Hepatic stellate cell (primary cell): ENCODE measurements around the gene KRT16.
"Not testable (repeated sequence)": the region's sequence is repeated elsewhere in the genome, so short reads cannot be mapped to it uniquely, and the experiment has no call there.

Experiments
- DNase-seq: peaks from one replicate; pipeline ENCODE4 v3.0.0; 2011; ENCODE audit warnings: low spot score

KRT16 gene

DNA sequence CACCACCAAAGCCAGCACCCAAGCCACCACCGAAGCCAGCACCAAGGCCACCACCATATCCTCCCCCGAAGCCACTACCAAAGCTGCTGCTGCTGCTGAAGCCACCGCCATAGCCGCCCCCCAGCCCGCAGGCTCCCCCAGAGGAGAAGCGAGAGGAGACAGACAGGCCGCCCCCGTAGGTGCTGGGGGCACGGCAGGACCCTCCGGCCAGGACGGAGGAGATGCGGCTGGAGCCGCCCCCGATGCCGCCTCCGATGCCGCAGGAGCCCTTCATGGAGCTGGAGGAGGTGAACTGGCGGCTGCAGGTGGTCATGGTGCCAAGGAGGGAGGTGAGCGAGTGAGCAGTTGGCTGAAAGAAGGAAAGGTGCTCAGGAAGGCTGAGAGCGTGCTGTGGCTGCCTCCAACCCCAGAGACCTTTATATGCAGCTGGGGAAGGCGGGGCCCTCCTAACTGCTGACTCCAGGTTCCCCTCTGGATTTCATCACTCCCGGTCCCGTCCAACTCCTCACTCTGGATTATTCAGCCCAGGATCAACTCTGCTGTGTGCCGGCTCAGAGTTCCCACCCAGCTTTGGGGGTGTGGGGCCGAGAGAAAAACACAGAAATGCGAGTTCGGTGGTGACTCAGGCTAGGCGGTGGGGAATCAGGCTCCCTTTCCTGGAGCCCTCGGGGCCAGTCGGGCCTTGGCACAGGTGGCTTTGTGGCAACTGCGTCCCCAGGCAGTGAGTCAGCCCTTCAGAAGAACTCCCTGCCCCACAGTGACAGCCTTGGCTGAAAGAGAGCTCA lies at the start of gene KRT16:
KRT16 (minus strand) TSS at position 392 of the 785 bp plus-strand sequence; CDS start at position 313, 79 bp downstream.
- not testable (repeated sequence) for DNase-seq

DNA sequence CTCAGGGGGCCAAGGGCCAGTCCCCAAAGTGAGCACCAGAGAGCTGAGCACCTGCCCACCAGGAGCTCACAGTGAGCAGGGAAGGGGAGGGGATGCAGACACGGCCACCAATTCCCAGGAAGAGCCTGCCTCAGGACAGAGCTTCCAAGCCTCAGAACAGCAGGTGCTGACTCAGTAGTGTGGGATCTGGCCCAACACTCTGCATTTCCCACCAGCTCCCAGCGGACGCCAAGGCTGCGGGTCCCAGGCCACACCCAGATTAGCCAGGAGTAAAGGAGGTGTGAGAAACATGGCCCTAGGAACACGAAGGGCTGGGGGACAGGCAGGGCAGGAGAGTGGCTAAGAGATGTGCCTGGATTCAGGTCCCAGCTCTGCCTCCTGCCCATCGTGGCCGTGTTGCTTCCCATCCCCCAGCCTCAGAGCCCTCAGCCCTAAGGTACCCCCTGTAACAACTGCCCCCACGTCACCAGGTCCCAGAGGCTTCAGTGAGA lies 47.7 kb upstream of the KRT16 start:
- no peak for DNase-seq

GRCh38 chr17:41659427-41660212 lies 47.1 kb upstream of the KRT16 start:
- DNase-seq = no peak

GRCh38 chr17:41658846-41659245 lies 46.3 kb upstream of the KRT16 start:
- DNase-seq = no peak

- DNase-seq = no peak
Observed at GRCh38 chr17:41657936-41658335, 45.4 kb upstream of the KRT16 start.

- DNase-seq = no peak
Observed at GRCh38 chr17:41657176-41657754, 44.7 kb upstream of the KRT16 start.

GRCh38 chr17:41656249-41657023 lies 43.9 kb upstream of the KRT16 start:
- no peak for DNase-seq

- no peak for DNase-seq
Observed at GRCh38 chr17:41655611-41656111, 43.1 kb upstream of the KRT16 start.

GRCh38 chr17:41654678-41655607 lies 42.4 kb upstream of the KRT16 start:
- no peak for DNase-seq

GRCh38 chr17:41653892-41654677 lies 41.5 kb upstream of the KRT16 start:
- DNase-seq = no peak

- no peak for DNase-seq
Observed at GRCh38 chr17:41653421-41653820, 40.9 kb upstream of the KRT16 start.

DNA sequence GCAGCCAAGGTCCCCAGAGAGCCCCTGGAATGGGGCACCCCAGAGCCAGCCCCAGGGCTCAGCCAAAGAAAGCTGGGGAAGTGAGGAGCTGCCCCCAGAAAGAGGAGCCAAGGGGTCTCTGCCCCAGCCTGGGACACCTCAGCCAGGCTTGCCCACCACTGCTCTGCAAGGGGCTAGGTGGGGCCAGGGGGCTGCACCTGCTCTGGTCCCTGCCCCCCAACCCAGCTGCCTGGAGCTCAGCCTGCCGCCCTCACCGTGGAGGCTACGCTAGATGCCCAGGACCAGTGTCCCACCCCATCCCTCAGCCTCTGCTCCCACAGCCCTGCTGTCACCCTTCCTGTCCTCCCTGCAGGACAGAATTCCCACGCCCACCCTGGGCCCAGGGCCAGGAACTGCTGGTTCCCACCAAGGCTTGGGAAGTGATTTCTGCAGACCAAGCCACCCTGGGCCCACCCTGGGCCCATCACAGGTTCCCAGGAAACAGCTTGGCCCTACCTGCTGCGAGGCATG lies 39.9 kb upstream of the KRT16 start:
- DNase-seq = no peak

- DNase-seq = no peak
Observed at GRCh38 chr17:41651625-41652460, 39.3 kb upstream of the KRT16 start.

DNA sequence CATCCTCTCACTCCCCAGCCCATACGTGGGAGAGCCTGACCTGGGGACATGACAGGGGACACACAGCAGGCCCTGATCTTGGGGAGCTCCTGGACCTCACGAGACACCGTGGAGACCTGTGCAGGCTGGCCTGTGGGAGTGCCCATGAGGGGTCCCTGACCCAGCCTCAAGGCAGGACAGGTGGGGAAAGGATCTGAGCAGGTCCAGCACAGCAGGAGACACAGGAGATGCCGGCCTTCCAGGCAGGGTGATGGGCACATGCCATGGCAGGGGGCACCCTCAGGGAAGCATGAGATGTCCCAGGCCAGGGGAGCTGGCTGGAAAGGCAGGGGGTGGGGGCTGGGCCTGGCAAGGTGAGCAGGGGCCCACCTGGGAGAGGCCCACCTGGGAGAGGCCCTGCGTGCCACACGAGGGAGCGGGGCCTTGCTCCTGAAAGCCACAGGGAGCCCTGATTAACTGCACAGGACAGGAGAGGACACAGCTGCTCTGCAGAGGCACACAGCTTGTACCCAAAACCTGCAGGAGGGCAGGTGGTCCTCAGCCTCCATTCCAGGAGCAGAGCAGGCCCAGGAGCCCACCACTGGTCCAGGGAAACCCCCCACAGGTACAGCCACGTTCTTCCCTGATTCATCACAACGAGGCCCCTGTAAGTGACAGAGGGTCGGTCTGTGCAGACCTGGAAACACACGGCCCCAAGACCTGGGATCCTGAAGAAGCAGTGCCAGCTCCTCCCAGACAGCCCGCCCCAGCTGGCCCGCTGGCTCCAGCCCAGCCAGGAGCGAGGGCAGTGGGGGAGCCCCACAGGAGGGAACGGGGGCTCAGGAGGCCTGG lies 38.4 kb upstream of the KRT16 start:
- no peak for DNase-seq

- DNase-seq = no peak
Observed at GRCh38 chr17:41649923-41650519, 37.5 kb upstream of the KRT16 start.

DNA sequence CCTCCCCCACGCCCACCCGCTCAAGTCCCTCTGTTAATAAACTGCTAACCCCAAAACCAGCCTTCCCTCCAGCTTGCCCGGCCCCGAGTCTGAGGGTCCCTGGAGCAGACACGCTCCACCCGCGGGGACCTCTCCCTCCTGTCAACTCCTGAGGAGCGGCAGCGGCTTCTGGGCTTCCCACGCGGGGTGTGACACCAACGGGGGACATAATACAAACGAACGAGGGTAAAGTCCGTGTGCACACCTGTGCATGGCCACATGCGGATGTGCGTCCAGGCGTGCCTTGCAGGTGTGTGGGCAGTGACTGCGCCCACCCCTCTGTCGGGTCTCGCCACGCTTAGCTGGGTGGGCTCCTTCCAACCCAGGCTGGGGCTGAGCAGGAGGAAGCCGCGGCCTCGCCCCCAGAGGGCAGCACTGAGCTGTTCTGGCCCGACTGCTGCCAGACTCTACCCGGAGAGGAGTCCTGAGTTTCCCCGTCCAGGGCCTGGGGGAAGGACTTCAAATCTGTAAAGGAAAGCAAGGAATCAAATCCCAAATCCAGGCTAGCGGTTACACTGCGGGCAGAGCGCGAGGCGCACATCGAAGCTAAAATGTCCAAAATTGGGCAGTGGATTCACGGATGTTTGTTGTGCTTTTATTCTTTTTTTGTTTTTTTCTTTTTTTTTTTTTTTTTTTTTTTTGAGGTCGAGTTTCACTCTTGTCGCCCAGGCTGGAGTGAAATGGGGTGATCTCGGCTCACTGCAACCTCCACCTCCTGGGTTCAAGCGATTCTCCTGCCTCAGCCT lies 36.0 kb upstream of the KRT16 start:
- DNase-seq = peak; percentile 95
